CD4-positive, alpha-beta T cell (primary cell): ENCODE data around the gene PADI1. TPM values are rescaled to one million over a fixed set of nuclear protein-coding genes. Genes with fewer than 3 reads are reported as not detected.

ENCODE experiments used
- ATAC-seq: fragments of 200-7000 bp; cut with Tn5 transposase; one replicate; pipeline ENCODE4 v1.10.0; 2022; ENCODE audit warnings: mild to moderate bottlenecking; ENCODE audit not compliant: poor library complexity
- CTCF ChIA-PET: fragments of 350-600 bp; sonication (Branson Sonifier 250); formaldehyde crosslinking; loops from one replicate; lab custom pipeline; 2021; ENCODE audit warnings: antibody characterized with exemption, inconsistent platforms; lab: Charles Lee
- POLR2A ChIA-PET: fragments of 350-600 bp; sonication (Branson Sonifier 250); formaldehyde crosslinking; loops from one replicate; lab custom pipeline; 2021; ENCODE audit warnings: antibody characterized with exemption, inconsistent platforms; lab: Charles Lee
- DNase-seq, 14 experiments: peaks; one replicate each; pipeline ENCODE4 v3.0.0-alpha.2; 2013 to 2020; ENCODE audit warnings: mixed read lengths in 2 of 14
- H3K27ac ChIP-seq, 2 donors: one replicate each; pipeline versions ENCODE4 v1.5.1 to v1.7.0; 2013; ENCODE audit warnings: low read length in 2 of 2, low read depth in 1 of 2, mild to moderate bottlenecking in 1 of 2
- H3K27me3 ChIP-seq, 2 experiments: 1 replicate in 1 of 2; 2 replicates in 1 of 2; pipeline versions ENCODE4 v1.6.1 to v1.7.0; 2013; ENCODE audit warnings: low read length in 2 of 2, control low read depth in 1 of 2, mild to moderate bottlenecking in 1 of 2, moderate library complexity in 1 of 2; ENCODE audit not compliant: insufficient read depth in 2 of 2, control insufficient read depth in 1 of 2
- H3K36me3 ChIP-seq: one replicate; pipeline ENCODE4 v1.6.1; 2013; ENCODE audit warnings: low read length, control low read depth; ENCODE audit not compliant: insufficient read depth
- H3K4me1 ChIP-seq: one replicate; pipeline ENCODE4 v1.6.1; 2013; ENCODE audit warnings: low read length, control low read depth; ENCODE audit not compliant: insufficient read depth
- H3K4me3 ChIP-seq: one replicate; pipeline ENCODE4 v1.5.1; 2013; ENCODE audit warnings: mild to moderate bottlenecking, low read length, moderate library complexity
- H3K9me3 ChIP-seq, 2 experiments: 1 replicate in 1 of 2; 2 replicates in 1 of 2; pipeline versions ENCODE4 v1.6.1 to v1.7.0; 2013; ENCODE audit warnings: low read length in 2 of 2, mild to moderate bottlenecking in 2 of 2, control low read depth in 1 of 2, moderate library complexity in 1 of 2; ENCODE audit not compliant: control insufficient read depth in 1 of 2, insufficient read depth in 1 of 2
- H3K27ac Mint-ChIP-seq: one replicate; pipeline ENCODE4 v1.8.0; 2020; ENCODE audit warnings: mixed read lengths
- H3K27me3 Mint-ChIP-seq: one replicate; pipeline ENCODE4 v1.8.0; 2021; ENCODE audit warnings: mixed read lengths
- H3K36me3 Mint-ChIP-seq: one replicate; pipeline ENCODE4 v1.8.0; 2021; ENCODE audit warnings: low read depth, mixed read lengths
- H3K4me1 Mint-ChIP-seq: one replicate; pipeline ENCODE4 v1.8.0; 2021; ENCODE audit warnings: low read depth, mixed read lengths
- H3K4me3 Mint-ChIP-seq: one replicate; pipeline ENCODE4 v1.8.0; 2020; ENCODE audit warnings: mild to moderate bottlenecking, mixed read lengths
- H3K9me3 Mint-ChIP-seq: one replicate; pipeline ENCODE4 v1.8.0; 2020; ENCODE audit warnings: mixed read lengths
- intact Hi-C, 2 experiments: fragments of 100-400 bp; cut with DNase I in 1 of 2; cut with micrococcal nuclease in 1 of 2; formaldehyde crosslinking; loops; one replicate each; pipeline versions ENCODE4 v1.15.1 to v1.9.0; 2023 to 2025; cut with DNase I, micrococcal nuclease
- total RNA-seq, 174 experiments: library from RNA in 2 of 174; stranded (reverse) in 2 of 174; gene quantifications; one replicate each; pipeline ENCODE4 v1.2.3 and lab custom pipeline; 2021 to 2026
- TF ChIP-seq, protein P1 (sequence below): fragments of 200-600 bp; IDR thresholded peaks from one replicate; pipeline ENCODE4 v1.8.0; 2022; ENCODE audit warnings: antibody characterized with exemption, mild to moderate bottlenecking

PADI1 gene
- total RNA-seq, 2 experiments from 2014 or later: not detected

DNA sequence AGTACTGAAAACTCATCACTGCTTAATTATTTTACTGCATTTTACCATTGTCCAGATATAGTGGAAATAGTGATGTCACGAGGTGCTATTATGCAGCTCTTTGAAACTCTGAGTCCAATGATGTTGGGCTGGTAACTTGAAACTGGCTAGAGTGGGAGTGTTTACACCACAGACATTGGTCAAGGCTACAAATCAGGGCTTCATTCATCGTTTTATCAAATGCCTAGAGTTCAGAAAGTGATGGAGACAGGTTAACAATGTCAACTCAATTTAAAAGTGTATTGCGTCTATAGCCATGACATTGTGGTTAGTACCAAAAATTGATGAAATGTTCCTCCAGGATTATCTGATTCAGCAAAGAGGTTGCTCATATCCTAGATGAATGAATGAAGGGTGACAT, 12.7 kb downstream of the PADI1 start:
- ChIA-PET POLR2A (no interaction called here), CTCF (no interaction called here)
- intact Hi-C loops: no loop called here
- Histone ChIP-seq H3K36me3 (no peaks in the 10 kb centered on the region), H3K4me3 (no peak overlapping the region), H3K27ac (no peak overlapping the region), H3K4me1 (peaks cover 15% of the 10 kb centered on the region), H3K9me3 (no peaks in the 10 kb centered on the region), H3K27me3 (peaks cover 0 to 8% of the 10 kb centered on the region in 2 experiments)
- TF ChIP-seq, protein P1, sequence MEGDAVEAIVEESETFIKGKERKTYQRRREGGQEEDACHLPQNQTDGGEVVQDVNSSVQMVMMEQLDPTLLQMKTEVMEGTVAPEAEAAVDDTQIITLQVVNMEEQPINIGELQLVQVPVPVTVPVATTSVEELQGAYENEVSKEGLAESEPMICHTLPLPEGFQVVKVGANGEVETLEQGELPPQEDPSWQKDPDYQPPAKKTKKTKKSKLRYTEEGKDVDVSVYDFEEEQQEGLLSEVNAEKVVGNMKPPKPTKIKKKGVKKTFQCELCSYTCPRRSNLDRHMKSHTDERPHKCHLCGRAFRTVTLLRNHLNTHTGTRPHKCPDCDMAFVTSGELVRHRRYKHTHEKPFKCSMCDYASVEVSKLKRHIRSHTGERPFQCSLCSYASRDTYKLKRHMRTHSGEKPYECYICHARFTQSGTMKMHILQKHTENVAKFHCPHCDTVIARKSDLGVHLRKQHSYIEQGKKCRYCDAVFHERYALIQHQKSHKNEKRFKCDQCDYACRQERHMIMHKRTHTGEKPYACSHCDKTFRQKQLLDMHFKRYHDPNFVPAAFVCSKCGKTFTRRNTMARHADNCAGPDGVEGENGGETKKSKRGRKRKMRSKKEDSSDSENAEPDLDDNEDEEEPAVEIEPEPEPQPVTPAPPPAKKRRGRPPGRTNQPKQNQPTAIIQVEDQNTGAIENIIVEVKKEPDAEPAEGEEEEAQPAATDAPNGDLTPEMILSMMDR: no peak
- ATAC-seq (no peak), DNase-seq (no peak)
- Mint-ChIP-seq H3K4me3 (no peak overlapping the region), H3K27ac (no peak overlapping the region), H3K4me1 (peaks cover 20% of the 10 kb centered on the region), H3K27me3 (peaks cover 35% of the 10 kb centered on the region), H3K36me3 (no peaks in the 10 kb centered on the region), H3K9me3 (no peaks in the 10 kb centered on the region)

DNA sequence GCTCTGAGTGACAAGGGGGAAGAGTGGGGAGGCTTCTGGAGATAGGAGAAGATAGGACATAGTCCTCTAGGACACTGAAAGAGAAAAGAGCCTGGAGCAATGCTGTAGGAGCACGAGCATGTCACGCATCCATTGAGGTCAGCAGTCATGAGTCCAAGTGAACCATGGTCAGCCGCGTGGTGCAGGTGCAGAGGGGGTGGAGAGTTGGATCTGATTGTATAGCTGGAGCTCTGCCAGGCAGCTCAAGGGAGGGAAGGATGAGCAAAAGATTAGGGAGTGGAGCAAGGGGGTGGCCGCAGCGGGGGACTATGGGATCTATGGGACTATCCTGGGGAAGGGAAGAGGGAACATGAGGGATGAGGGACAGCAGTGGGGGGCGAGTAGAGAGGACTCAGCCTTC, 14.0 kb downstream of the PADI1 start:
- H3K27ac Mint-ChIP-seq: no peak overlapping the region
- ATAC-seq: no peak
- intact Hi-C loops: no loop called here

DNA sequence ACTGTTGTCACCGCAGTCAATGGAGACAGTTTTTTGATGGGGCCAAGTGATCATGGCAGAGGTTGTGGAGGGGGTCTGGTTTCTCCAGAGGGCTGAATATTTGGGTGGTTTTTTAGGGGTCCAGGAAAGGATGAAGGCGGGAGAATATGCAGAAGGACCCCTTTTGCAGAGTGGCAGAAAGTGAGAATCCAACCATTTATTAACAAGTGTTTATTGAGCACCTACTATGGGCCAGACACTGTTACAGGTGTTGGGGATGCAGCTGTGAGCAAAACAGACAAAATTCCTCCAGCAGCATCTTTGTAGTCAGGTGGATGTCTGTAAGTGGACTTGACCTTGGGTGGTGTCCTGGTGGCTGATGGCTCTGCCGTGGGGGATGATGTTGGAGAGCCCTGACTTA, 15.4 kb downstream of the PADI1 start:
- CTCF ChIA-PET: no interaction called here
- peaks cover 12% of the 10 kb centered on the region for H3K27me3 Mint-ChIP-seq
- H3K4me3 Mint-ChIP-seq: no peak overlapping the region
- Histone ChIP-seq H3K4me1 (no peaks in the 10 kb centered on the region), H3K4me3 (no peak overlapping the region), H3K36me3 (no peaks in the 10 kb centered on the region), H3K9me3 (no peaks in the 10 kb centered on the region), H3K27ac (no peak overlapping the region), H3K27me3 (peaks cover 0 to 2% of the 10 kb centered on the region in 2 experiments)
- no peaks in the 10 kb centered on the region for H3K36me3 Mint-ChIP-seq
- H3K9me3 Mint-ChIP-seq: no peaks in the 10 kb centered on the region
- POLR2A ChIA-PET: no interaction called here
- no peaks in the 10 kb centered on the region for H3K4me1 Mint-ChIP-seq
- DNase-seq (no peak), ATAC-seq (no peak)
- intact Hi-C loops: no loop called here
- H3K27ac Mint-ChIP-seq: no peak overlapping the region
- TF ChIP-seq, protein P1: no peak

More for the DNA sequence above, 14.0 kb downstream of the PADI1 start:
- DNase-seq: no peak
- Histone ChIP-seq H3K36me3 (no peaks in the 10 kb centered on the region), H3K27me3 (peaks cover 0 to 8% of the 10 kb centered on the region in 2 experiments), H3K4me1 (peaks cover 2% of the 10 kb centered on the region), H3K4me3 (no peak overlapping the region), H3K27ac (no peak overlapping the region), H3K9me3 (no peaks in the 10 kb centered on the region)
- ChIA-PET CTCF (no interaction called here), POLR2A (no interaction called here)
- no peak overlapping the region for H3K4me3 Mint-ChIP-seq
- H3K9me3 Mint-ChIP-seq: no peaks in the 10 kb centered on the region
- peaks cover 6% of the 10 kb centered on the region for H3K4me1 Mint-ChIP-seq
- no peaks in the 10 kb centered on the region for H3K36me3 Mint-ChIP-seq
- TF ChIP-seq, protein P1: no peak
- peaks cover 23% of the 10 kb centered on the region for H3K27me3 Mint-ChIP-seq
